22Rv1 (cell line): ENCODE measurements around the gene GINS2.

Experiments used
- H3K27ac ChIP-seq: fragments of 450-650 bp; 2 replicates; pipeline ENCODE4 v1.5.1; 2017
- CTCF ChIP-seq: fragments of 450-650 bp; IDR thresholded peaks from 2 replicates; pipeline ENCODE4 v1.5.1; 2017; ENCODE audit warnings: mild to moderate bottlenecking
- ZFX ChIP-seq: fragments of 450-650 bp; IDR thresholded peaks from 2 replicates; pipeline ENCODE4 v1.6.1; 2017; ENCODE audit warnings: antibody characterized with exemption, borderline replicate concordance

GINS2 gene

GRCh38 chr16:85632709-85633437, 55.9 kb downstream of the GINS2 start:
- TF ChIP-seq ZFX (no peak), CTCF (no peak)
- H3K27ac ChIP-seq, result no peak overlapping the region

DNA sequence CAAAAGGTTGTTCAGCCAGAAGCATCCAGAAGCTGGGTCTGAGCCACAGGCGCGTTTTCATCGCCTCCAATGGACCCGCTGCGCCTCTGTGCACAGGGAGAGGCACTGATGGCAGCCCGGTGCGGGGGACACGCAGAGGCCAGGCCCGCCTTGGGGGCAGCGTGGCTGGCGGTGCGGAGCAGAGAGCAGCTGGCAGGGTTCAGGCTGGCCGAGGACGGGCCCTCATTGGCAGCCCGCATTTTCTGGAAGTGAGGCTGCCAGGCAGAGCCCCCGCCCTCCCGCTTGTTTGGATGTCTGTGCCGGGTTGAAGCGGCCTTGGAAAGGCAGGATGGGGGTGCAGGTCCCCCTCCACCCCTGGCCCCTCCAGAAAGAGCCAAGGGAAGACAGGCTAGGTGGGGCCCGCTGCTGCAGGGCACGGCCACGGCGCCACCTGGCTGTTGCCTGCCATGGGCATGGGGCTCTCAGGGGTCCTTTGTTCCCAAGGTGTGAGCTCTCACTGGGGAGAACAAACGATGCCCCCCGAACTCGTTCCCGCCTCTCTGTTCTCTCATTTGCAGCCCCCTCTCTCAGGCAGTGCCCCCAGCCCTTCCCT, 56.9 kb downstream of the GINS2 start:
- no peak for TF ChIP-seq ZFX
- no peak; the same call in 1 of the 2 replicates for TF ChIP-seq CTCF
- no peak overlapping the region for H3K27ac ChIP-seq

DNA sequence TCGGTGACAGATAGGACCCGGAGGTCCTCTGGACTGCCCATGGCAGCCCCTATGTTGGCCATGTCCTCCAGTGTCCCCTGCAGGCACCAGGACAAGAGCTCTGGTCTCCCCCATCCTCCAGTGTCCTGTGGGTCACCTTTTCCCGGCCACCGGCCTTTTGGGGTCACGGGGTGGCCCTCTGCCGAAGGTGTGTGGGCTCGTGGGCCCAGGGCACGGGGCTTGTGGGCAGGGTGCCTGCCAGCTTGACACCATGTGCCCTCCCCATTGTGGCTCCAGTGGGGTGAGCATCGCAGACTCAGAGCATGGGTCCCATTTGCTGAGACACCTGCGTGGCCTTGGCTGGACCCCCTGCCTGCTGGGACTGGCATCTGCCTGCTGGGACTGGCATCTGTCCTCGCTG, 57.5 kb downstream of the GINS2 start:
- no peak overlapping the region for H3K27ac ChIP-seq

DNA sequence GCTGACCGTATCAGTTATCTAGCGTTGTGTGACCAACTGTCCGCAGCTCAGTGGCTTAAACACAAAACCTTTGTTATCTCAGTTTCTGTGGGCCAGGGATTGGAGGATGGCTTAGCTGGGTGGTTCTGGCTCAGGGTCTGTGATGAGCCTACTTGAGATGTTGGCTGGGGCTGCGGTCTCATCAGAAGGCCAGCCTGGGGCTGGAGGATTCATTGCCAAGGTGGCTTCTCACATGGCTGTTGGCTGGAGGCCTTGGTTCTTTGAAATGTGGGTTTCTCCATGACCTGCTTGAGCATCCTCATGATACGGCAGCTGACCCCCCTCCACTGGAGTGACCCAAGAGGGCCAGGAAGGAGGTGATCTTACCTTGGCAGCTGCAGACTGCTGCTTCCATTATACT, 58.9 kb downstream of the GINS2 start:
- no peak overlapping the region for H3K27ac ChIP-seq
- TF ChIP-seq ZFX, result no peak
- TF ChIP-seq CTCF, result no peak

More for the DNA sequence above, 57.5 kb downstream of the GINS2 start:
- TF ChIP-seq ZFX (no peak), CTCF (no peak)

DNA sequence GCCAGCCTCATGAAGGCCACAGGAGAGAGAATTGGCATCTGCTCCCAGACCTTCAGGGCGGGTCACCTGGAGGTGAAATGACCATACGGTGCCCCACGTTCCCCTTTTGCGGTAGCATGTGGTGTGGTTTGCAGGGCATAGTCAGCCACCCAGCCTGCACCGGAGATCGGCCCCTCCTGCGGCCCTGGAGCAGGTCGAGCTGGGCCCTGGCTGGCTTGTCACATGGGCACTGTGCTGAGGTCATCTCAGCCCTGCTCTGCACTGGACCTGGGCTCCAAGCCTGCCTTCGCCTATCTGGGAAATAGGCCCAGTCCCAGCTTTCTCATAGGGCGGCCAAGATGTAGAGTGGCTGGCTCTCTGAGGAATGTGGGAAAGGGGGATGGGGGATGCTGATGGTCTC, 59.4 kb downstream of the GINS2 start:
- no peak for TF ChIP-seq CTCF
- no peak for TF ChIP-seq ZFX
- H3K27ac ChIP-seq, result no peak overlapping the region

GRCh38 chr16:85628645-85629044, 60.1 kb downstream of the GINS2 start:
- no peak overlapping the region for H3K27ac ChIP-seq
- TF ChIP-seq CTCF (no peak), ZFX (no peak)

DNA sequence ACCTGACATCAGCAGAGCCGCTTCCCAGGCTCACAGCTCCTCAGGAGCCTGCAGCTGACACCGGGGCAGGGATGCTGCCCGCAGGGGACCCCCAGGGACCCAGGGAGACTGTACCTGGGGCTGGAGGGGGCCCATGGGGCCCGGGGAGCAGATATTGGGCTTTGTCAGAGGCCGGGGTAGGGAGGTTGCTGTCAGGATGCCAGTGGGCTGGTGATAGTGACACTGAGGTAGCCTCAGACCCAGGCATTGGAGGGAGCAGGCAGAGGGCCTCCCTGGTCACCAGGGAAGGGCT, 60.5 kb downstream of the GINS2 start:
- no peak for TF ChIP-seq CTCF
- TF ChIP-seq ZFX, result no peak
- no peak overlapping the region for H3K27ac ChIP-seq
